NCI-H146 treated with DMSO at 0.1 percent for 48 hours (cell line): ENCODE measurements around the gene SPSB1.

Source experiments
- DNase-seq: peaks from one replicate; lab custom pipeline; 2025; ENCODE audit not compliant: unreplicated experiment; lab: John Stamatoyannopoulos, UW

SPSB1 gene

GRCh38 chr1:9292361-9293240 is at the start of gene SPSB1:
TSS of gene SPSB1 (plus strand) at chr1:9292894. CDS start at chr1:9355892, 62,998 bp downstream.
- no peak for DNase-seq

- DNase-seq, result no peak
Observed at GRCh38 chr1:9243066-9243739, 49.5 kb upstream of the SPSB1 start.

GRCh38 chr1:9244501-9245229 is 48.0 kb upstream of the SPSB1 start:
- DNase-seq, result no peak

- no peak for DNase-seq
Observed at GRCh38 chr1:9245230-9245619, 47.5 kb upstream of the SPSB1 start.

GRCh38 chr1:9245661-9246060 is 47.0 kb upstream of the SPSB1 start:
- DNase-seq, result no peak

- no peak for DNase-seq
Observed at GRCh38 chr1:9246215-9246614, 46.5 kb upstream of the SPSB1 start.

GRCh38 chr1:9246841-9247785 is 45.6 kb upstream of the SPSB1 start:
- DNase-seq, result no peak

- DNase-seq, result no peak
Observed at GRCh38 chr1:9247894-9248293, 44.8 kb upstream of the SPSB1 start.

GRCh38 chr1:9248341-9249262 is 44.1 kb upstream of the SPSB1 start:
- DNase-seq, result no peak

- no peak for DNase-seq
Observed at GRCh38 chr1:9249263-9249533, 43.5 kb upstream of the SPSB1 start.

- no peak for DNase-seq
Observed at GRCh38 chr1:9249534-9250410, 42.9 kb upstream of the SPSB1 start.

- DNase-seq, result no peak
Observed at GRCh38 chr1:9250411-9251381, 42.0 kb upstream of the SPSB1 start.

GRCh38 chr1:9251501-9251900 is 41.2 kb upstream of the SPSB1 start:
- DNase-seq, result no peak

GRCh38 chr1:9253004-9253403 is 39.7 kb upstream of the SPSB1 start:
- DNase-seq, result no peak

GRCh38 chr1:9253453-9254105 is 39.1 kb upstream of the SPSB1 start:
- DNase-seq, result no peak

- DNase-seq, result no peak
Observed at GRCh38 chr1:9256332-9256731, 36.4 kb upstream of the SPSB1 start.

GRCh38 chr1:9257851-9258250 is 34.8 kb upstream of the SPSB1 start:
- no peak for DNase-seq
